NK-92 treated with Interleukin-12 subunit alpha and Interleukin-12 subunit beta, amount 100 ng/mL, for 24 hours (cell line): Measurements from ENCODE around the gene UROC1.

Experiments
- DNase-seq: peaks from one replicate; lab custom pipeline; 2025; lab: John Stamatoyannopoulos, UW

Gene UROC1

DNA sequence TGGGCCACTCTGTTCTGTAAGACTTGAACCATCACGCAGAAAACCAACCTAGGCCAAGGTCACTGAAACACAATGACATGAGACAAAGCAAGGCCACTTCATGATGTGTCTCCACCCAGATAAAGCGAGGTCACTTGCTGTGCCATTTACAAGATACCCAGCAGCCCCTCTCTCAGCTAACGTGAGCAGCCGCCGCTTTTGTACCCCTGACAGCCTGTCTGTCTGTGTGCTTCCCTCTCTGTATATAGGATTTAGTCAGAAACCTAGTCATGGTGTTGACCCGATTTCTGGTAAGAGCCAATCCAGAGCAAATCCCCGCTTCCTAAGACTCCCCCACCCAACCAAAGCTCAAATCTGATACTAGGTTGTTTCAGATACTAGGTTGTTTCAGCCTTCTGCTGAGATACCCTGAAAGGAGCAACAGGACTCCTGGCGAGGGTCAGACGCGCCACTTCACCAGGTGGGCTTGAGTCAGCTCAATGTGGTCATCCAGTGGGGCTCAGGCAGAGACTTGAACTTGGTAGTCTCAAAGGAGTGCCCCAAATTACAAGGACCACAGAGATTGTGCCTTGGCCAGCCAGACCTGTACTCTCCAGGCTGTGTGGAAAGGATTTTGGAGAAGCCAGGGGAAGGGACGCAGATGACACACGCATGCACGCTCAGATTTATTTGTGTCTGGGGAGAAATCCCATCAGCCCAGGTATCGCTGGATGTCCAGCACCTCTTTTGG, 38.8 kb downstream of the UROC1 start:
- no peak for DNase-seq

DNA sequence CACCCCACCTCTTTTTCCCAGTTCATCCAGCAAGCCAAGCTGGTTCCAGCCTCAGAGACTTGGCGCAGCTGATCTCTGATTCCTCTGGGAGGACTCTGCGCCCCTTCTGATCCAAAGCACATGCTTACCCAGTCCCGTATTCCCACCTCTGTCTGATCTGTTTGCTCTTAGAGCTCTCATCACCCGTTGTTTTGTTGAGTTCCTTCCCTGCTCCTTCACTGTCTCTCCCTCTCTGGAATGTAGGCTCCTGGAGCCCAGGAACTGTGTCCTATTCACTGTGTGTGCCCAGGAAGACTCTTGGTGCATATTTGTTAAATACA, 40.6 kb downstream of the UROC1 start:
- DNase-seq = no peak

- peak; percentile 25 for DNase-seq
Observed at GRCh38 chr3:126476166-126477060, 41.2 kb downstream of the UROC1 start.

DNA sequence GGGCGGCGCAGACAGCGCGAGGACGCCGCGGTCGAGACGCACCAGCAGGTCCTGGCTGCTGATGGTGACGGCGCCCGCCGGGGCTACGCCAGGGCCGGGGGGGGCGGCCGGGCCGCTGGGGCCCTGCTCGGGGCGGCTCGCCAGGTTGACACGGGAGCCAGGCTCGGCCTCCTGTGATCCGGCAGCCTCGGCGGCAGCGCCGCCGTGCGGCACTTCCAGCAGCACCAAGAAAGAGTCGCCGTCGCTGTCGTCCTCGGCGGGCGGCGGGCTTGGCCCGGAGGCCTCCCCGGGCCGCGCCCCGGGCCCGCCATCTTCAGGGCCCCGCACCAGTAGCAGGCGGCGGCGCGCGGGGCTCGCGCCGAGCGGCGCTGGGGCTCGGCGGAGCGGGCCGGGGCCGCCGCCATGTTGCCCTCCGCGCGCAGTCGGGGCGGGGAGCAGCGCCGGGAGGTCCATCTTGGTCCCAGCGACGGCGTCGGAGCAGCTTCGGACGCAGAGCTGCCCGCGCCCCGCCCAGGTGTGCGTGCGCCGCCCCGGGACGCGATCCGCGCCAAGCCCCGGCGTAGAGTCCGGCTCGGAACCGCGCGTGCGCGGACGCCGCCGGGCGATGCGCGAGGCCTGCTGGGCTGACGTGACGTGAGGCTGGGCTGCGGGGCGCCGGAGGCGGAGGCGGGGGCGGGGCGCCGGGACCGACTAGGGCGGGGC, 42.0 kb downstream of the UROC1 start, which contains the start of gene ZXDC:
Gene ZXDC, minus strand, starts transcription at position 479 of the 702 bp plus-strand sequence. Its CDS starts 26 bp downstream, at position 453.
- peak; percentile 92 for DNase-seq

GRCh38 chr3:126474498-126475412, 42.8 kb downstream of the UROC1 start:
- no peak for DNase-seq

GRCh38 chr3:126473292-126474168, 44.0 kb downstream of the UROC1 start:
- no peak for DNase-seq

DNA sequence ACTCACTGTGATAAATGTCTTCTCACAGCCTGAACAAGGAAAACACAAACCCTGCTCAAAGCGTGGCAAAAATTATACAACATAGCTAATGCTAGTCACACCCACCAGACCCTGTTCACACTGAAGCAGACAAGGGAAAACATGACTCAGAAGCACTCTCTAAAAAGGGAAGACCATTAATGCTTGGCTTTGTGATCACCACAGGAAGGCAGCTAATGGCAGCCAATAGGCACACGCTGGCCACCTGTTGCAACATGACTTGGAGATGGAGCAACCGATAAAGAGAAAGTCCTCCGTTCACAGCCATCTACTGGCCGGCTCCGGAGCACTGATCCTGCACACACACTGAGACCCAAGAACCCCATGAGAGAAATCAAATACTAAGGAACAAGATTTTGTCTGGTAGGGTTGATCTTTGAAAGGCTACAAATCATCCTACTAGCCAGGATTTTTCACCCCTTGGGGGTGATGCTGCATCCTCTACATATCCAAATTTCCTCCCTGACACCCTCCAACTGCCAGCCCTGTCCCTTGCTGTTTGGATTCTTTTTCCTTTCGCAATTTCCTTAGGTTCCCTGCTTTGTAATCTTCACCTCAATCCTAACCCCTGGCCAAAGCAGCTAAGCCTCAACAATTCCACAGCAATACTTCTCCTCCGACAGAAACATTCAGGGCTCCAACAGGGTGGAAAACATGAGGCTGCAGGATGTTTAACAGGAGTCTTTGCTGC, 45.1 kb downstream of the UROC1 start:
- DNase-seq = peak; percentile 64

DNA sequence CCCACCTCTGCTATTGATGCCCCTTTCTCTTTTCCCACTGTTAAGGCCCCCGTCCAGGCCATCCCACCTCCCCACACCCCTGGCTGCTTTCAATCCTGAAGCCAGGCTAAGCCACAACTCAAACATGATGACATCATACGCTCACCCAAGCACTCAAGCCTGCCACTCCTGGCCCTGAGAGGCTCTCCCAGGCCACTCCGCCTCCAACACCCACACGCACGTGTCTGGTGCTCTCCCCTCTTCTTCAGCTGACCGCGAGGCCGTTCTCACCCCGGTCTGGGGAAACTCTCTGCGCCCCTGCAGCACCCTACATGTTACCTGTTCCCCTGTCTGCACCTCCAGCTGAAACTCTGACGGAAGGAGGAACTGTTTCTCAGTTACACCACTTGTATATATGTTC, 48.1 kb downstream of the UROC1 start:
- DNase-seq = no peak

DNA sequence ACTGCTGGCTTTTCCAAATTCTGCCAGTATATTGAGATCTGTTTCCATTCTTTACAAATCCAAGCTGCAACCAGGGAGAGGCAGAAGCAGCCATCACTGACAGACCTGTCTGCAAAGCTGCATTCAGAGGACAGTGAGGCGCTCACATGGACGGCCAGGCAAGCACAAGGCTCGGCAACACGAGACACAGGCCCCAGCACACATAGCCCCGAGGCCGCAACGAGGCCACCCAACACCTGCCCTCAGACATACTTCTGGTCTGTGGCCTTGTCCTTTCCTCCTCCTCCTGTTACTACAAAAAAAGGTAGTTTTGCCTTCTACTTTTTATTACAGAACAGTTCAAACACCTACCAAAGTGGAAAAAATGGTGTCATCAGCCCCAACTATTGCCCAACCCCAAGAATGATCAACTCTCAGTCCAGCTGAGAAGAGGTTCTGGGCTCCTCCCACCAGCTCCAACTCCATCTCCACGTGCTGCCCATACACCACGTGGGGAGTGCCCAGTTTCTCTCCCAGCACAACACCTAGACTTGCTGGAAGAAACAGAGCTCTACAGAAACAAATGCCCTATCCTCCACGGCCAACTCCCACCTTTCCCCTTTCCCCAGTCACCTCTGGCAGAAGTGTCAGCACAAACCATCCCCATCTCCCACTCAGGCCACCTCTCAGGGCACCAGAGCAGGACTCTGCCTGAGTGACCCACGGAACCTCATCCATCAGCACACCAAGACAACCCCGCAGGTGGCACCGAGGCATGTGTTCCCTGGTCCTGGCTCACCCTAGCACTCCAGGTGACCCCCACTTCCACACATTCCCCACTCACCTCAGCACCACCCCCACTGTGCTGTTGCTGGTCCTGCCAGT, 49.3 kb downstream of the UROC1 start:
- DNase-seq = no peak

DNA sequence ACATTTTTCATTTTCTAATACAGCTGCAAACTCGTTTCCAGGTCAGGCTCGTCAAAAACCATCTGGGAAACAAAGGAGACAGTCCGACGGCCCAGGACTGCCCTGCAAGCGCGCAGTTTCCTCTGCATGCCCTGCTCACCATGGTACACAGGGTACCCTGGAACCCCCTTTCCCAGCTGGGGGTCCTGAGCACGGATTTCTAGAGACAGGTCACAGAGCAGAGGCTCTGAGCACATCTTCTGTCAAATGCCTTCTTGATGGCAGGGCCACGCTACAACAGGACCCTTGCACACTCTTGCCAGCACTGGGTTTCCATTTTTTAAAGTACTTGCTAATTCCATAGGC, 50.0 kb downstream of the UROC1 start:
- no peak for DNase-seq

GRCh38 chr3:126466886-126467610, 50.5 kb downstream of the UROC1 start:
- no peak for DNase-seq

DNA sequence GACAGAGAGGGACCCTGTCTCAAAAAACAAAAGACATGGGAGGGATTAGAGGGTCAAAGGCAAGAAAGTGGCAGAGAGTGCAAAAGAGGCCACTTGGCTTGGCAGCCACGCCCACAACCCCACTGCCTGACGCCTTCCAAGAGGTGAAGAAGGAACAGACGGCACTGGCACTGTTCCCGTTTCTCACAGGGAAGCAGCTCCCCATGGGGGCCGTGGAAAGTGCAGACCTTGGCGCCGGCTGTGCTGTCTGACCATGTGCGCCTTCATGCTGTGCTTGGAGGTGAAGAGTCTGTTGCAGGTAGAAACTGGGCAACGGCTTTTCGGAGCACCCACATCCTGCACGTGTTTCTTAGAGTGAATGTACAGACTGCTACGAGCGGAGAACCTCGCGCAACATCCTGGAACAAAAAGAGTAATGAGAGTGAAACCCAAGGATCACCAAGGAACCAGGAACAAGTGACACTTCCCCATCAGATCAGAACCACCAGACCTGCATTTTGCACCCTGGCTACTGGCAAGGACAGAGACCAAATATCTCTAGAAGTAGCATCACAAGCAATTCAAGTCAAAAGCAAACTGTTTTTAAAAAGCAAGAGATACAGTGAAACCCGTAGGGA, 51.5 kb downstream of the UROC1 start:
- DNase-seq = no peak

- DNase-seq = no peak
Observed at GRCh38 chr3:126464997-126465396, 52.6 kb downstream of the UROC1 start.

DNA sequence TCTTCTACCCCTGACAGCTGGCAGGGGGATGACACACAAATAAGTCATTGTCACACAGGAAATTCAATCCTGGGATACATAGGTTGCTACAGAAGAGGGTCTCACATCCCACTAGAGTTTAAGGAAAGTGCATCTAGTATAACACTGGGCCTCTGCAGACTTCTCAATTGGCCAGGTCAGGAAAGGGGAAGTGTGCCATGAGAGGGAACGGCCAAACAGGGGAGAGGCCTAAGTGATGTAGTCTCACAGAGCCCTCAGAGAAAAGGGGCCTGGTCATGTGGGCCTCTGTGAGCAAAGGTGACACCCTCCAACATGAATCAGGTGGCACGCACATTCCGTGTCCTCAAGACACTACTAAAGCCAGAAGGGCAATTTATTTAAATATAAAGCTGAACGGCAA, 53.1 kb downstream of the UROC1 start:
- DNase-seq = no peak

DNA sequence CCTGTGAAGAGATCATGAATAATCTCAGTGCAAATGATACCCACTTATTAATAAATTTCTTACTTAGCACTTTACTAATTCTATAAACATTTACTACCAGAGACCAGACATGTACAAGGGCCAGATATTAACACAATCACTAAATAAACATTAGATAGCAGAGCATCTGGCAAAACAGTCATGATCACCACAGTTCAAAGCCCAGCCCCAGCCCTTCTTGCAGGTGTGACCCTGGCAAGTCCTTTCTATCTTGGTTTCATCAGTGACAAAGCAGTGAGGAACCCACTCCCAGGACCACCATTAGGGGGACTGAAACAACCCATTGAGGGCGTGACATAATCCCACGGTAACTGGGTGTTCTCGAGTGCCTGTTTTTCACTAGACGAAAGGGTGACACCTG, 53.5 kb downstream of the UROC1 start:
- no peak for DNase-seq

- no peak for DNase-seq
Observed at GRCh38 chr3:126463521-126463920, 54.1 kb downstream of the UROC1 start.

DNA sequence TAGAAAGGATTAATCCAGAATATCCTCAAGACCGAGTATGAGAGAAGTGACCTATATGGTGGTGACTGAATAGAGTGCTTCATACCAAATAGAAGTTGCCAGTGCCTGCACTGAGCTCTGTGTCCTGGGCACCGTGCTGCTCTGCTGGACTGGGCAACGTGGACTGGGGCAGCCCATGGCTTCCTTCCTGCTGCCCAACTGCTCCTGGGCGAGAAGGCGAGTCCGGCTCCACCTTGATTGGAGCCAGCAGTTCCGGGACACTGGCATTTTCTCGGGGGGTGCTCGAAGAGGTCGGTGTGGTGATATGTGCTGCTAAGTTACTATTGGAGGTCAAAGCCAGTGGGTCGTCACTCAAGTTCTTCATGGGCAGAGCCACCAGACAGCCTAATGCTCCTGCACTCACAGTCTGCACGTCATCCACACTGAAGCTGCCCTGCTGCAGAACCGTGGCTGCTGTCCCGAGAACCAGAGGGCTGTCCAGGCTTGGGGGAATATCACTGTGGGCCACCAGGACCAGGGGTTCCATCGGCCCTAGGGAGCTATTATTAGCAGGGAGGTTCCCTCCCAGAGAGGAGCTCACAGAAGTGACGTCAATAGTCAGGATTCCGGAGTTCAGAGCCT, 56.0 kb downstream of the UROC1 start:
- no peak for DNase-seq
